PC-3 (cell line): ENCODE data around the gene HMCN2. TPM values are rescaled to one million over a fixed set of nuclear protein-coding genes. Genes with fewer than 3 reads are reported as not detected.
A peak's percentile ranks its signal among the peaks of the same experiment; 100 is the strongest.
"Not testable (repeated sequence)": the region's sequence is repeated elsewhere in the genome, so short reads cannot be mapped to it uniquely, and the experiment has no call there.

ENCODE experiments used
- ATAC-seq: fragments of 200-7000 bp; cut with Tn5 transposase; 2 replicates; pipeline ENCODE4 v1.9.1; 2020; ENCODE audit warnings: mild to moderate bottlenecking, moderate library complexity
- BruUV-seq: library from RNA; stranded (reverse); fragments of 400-500 nt; replicated peaks from 2 replicates; lab custom pipeline; 2021; lab: Mats Ljungman, UMichigan
- CTCF ChIA-PET: fragments of 300-600 bp; sonication (Branson Sonifier 250); formaldehyde crosslinking; loops from one replicate; lab custom pipeline; 2022; ENCODE audit warnings: antibody characterized with exemption; lab: Charles Lee
- POLR2A ChIA-PET: fragments of 300-600 bp; sonication (Branson Sonifier 250); formaldehyde crosslinking; loops from one replicate; lab custom pipeline; 2022; ENCODE audit warnings: antibody characterized with exemption; ENCODE audit not compliant: unreplicated experiment; lab: Charles Lee
- DNase-seq: peaks from one replicate; pipeline ENCODE4 v3.0.0-alpha.2; 2015
- H2AFZ ChIP-seq: fragments of 300-600 bp; sonication (generic); 2 replicates; pipeline ENCODE4 v1.6.0; 2016; ENCODE audit warnings: antibody characterized with exemption, low read length
- H3F3A ChIP-seq: fragments of 300-600 bp; sonication (generic); one replicate; pipeline ENCODE4 v1.6.0; 2017; ENCODE audit warnings: antibody characterized with exemption, low read length, control low read depth, mild to moderate bottlenecking; ENCODE audit not compliant: unreplicated experiment
- H3K27ac ChIP-seq: fragments of 300-600 bp; sonication (generic); 2 replicates; pipeline ENCODE4 v1.5.1; 2016; ENCODE audit warnings: mild to moderate bottlenecking, low read length
- H3K27me3 ChIP-seq: fragments of 300-600 bp; sonication (generic); 2 replicates; pipeline ENCODE4 v1.6.1; 2016; ENCODE audit warnings: low read length, mixed read lengths
- H3K36me3 ChIP-seq: fragments of 300-600 bp; sonication (generic); 2 replicates; pipeline ENCODE4 v1.6.1; 2016; ENCODE audit warnings: low read depth, mixed run types, low read length, mixed read lengths
- H3K4me1 ChIP-seq: fragments of 300-600 bp; sonication (generic); 2 replicates; pipeline ENCODE4 v1.5.1; 2016; ENCODE audit warnings: low read length; ENCODE audit not compliant: insufficient read depth
- H3K4me2 ChIP-seq: fragments of 300-600 bp; sonication (generic); 2 replicates; pipeline ENCODE4 v1.6.0; 2016; ENCODE audit warnings: low read length
- H3K4me3 ChIP-seq: fragments of 300-600 bp; sonication (generic); 2 replicates; pipeline ENCODE4 v1.5.1; 2016; ENCODE audit warnings: mild to moderate bottlenecking, low read length, mixed read lengths
- H3K79me2 ChIP-seq: fragments of 300-600 bp; sonication (generic); 2 replicates; pipeline ENCODE4 v1.6.1; 2017; ENCODE audit warnings: low read length, mixed read lengths
- H3K9ac ChIP-seq: fragments of 300-600 bp; sonication (generic); 2 replicates; pipeline ENCODE4 v1.6.0; 2016; ENCODE audit warnings: mild to moderate bottlenecking, low read length
- H3K9me2 ChIP-seq: fragments of 300-600 bp; sonication (generic); replicated peaks from 2 replicates; pipeline ENCODE4 v1.6.1; 2016; ENCODE audit warnings: mixed run types, low read length, mixed read lengths
- H3K9me3 ChIP-seq: fragments of 300-600 bp; sonication (generic); 2 replicates; pipeline ENCODE4 v1.6.1; 2016; ENCODE audit warnings: low read length, mixed read lengths
- H4K20me1 ChIP-seq: fragments of 300-600 bp; sonication (generic); 2 replicates; pipeline ENCODE4 v1.6.1; 2016; ENCODE audit warnings: low read length, mixed read lengths
- EZH2 ChIP-seq: fragments of 300-600 bp; sonication (generic); IDR thresholded peaks from one replicate; pipeline ENCODE4 v1.6.1; 2017; ENCODE audit warnings: antibody characterized with exemption, mild to moderate bottlenecking, low read length; ENCODE audit not compliant: unreplicated experiment
- EZH2phosphoT487 ChIP-seq: fragments of 300-600 bp; sonication (generic); IDR thresholded peaks from 2 replicates; pipeline ENCODE4 v1.6.1; 2018; ENCODE audit warnings: mild to moderate bottlenecking, antibody characterized with exemption, low read length, borderline replicate concordance
- intact Hi-C: fragments of 100-400 bp; cut with micrococcal nuclease; formaldehyde crosslinking; loops from 2 replicates; pipeline ENCODE4 v1.9.0; 2023
- total RNA-seq: library from RNA; depleted of rRNA; stranded (reverse); fragments of >200 nt; gene quantifications from 2 replicates; pipeline ENCODE4 v1.2.3, GENCODE V29; 2014
- TF ChIP-seq, protein P1 (sequence below): fragments of 300-600 bp; sonication (generic); conservative IDR thresholded peaks from 2 replicates; pipeline ENCODE4 v1.5.1; 2017; ENCODE audit warnings: antibody characterized with exemption, low read depth, mild to moderate bottlenecking, low read length

Gene HMCN2
- total RNA-seq, 1 experiment from 2014 or later: 0.11 TPM

DNA sequence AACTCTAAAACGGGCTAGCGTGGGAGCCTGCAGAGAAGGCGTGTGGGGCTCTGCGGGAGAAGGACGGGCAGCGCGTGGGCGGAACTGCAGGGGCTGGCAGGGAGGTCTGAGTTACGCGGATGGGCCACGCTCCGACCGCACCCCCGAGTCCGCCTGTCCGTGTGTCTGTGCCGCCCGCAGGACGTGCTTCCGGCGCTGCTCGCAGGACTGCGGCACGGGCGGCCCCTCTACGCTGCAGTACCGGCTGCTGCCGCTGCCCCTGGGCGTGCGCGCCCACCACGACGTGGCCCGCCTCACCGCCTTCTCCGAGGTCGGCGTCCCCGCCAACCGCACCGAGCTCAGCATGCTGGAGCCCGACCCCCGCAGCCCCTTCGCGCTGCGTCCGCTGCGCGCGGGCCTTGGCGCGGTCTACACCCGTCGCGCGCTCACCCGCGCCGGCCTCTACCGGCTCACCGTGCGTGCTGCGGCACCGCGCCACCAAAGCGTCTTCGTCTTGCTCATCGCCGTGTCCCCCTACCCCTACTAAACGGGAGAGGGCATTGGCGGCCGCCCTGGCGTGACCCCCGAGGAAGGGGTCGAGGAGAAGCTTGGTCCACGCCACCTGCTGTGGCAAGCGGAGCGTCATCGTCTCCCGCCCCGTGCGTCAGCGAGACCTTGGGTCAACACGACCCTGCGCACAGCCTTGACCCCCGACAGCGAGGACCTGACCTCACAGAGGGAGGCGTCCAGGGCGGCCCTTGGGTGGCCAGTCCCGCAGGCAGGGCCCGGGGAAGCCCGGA, 167.8 kb downstream of the HMCN2 start:
- ChIA-PET POLR2A (no interaction called here), CTCF (no interaction called here)
- ATAC-seq: peak; percentile 87
- H2AFZ ChIP-seq: peak overlapping the region; percentile 82
- H3K4me1 ChIP-seq: peaks cover 5% of the 10 kb centered on the region; the same call in 1 of the 2 replicates
- no peaks in the 10 kb centered on the region for H3K27me3 ChIP-seq
- peak overlapping the region; percentile 51 for H3K4me3 ChIP-seq
- H3F3A ChIP-seq: no peaks in the 10 kb centered on the region
- no peaks in the 10 kb centered on the region for H3K9me3 ChIP-seq
- intact Hi-C loops: no loop called here
- peak; percentile 39 for DNase-seq
- H3K27ac ChIP-seq: no peak overlapping the region
- H3K9me2 ChIP-seq: no peaks in the 10 kb centered on the region
- TF ChIP-seq EZH2phosphoT487: no peak
- TF ChIP-seq, protein P1, sequence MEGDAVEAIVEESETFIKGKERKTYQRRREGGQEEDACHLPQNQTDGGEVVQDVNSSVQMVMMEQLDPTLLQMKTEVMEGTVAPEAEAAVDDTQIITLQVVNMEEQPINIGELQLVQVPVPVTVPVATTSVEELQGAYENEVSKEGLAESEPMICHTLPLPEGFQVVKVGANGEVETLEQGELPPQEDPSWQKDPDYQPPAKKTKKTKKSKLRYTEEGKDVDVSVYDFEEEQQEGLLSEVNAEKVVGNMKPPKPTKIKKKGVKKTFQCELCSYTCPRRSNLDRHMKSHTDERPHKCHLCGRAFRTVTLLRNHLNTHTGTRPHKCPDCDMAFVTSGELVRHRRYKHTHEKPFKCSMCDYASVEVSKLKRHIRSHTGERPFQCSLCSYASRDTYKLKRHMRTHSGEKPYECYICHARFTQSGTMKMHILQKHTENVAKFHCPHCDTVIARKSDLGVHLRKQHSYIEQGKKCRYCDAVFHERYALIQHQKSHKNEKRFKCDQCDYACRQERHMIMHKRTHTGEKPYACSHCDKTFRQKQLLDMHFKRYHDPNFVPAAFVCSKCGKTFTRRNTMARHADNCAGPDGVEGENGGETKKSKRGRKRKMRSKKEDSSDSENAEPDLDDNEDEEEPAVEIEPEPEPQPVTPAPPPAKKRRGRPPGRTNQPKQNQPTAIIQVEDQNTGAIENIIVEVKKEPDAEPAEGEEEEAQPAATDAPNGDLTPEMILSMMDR: peak; percentile 44
- TF ChIP-seq EZH2: no peak
- BruUV-seq: no TSS peak
- no peaks in the 10 kb centered on the region for H3K79me2 ChIP-seq
- H3K4me2 ChIP-seq: peak overlapping the region; percentile 77
- no peak overlapping the region for H3K9ac ChIP-seq
- no peaks in the 10 kb centered on the region for H4K20me1 ChIP-seq
- no peaks in the 10 kb centered on the region for H3K36me3 ChIP-seq

- TF ChIP-seq, protein P1: no peak
- TF ChIP-seq EZH2 (no peak), EZH2phosphoT487 (no peak)
- ChIA-PET POLR2A (no interaction called here), CTCF (no interaction called here)
- DNase-seq (no peak), ATAC-seq (no peak)
- Histone ChIP-seq H3K27ac (no peak overlapping the region), H3F3A (no peaks in the 10 kb centered on the region), H3K9ac (no peak overlapping the region), H4K20me1 (no peaks in the 10 kb centered on the region), H3K36me3 (no peaks in the 10 kb centered on the region), H3K79me2 (no peaks in the 10 kb centered on the region), H3K9me2 (no peaks in the 10 kb centered on the region), H3K4me1 (peaks cover 5% of the 10 kb centered on the region; the same call in 1 of the 2 replicates), H3K4me2 (peak overlapping the region; percentile 77; the same call in 1 of the 2 replicates), H3K9me3 (no peaks in the 10 kb centered on the region), H3K27me3 (no peaks in the 10 kb centered on the region), H3K4me3 (peak overlapping the region; percentile 51; the same call in 1 of the 2 replicates), H2AFZ (peak overlapping the region; percentile 82; the same call in 1 of the 2 replicates)
- no TSS peak for BruUV-seq
- intact Hi-C loops: no loop called here
Measured at GRCh38 chr9:130433947-130434262, 168.3 kb downstream of the HMCN2 start.

DNA sequence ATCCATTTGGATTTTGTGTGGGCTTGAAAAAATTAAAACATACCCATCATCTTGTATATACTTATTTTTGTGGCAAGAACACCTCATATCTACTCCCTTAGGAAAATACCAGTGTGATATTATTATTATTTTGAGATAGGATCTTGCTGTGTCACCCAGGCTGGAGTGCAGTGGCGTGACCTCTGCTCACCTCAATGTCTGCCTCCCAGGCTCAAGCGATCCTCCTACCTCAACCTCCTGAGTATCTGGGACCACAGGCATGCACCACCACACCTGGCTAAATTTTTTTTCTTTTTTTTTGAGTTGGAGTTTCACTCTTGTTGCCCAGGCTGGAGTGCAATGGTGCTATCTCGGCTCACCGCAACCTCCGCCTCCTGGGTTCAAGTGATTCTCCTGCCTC, 169.1 kb downstream of the HMCN2 start:
- H3K4me2 ChIP-seq, CTCF ChIA-PET, H2AFZ ChIP-seq, H3K9me2 ChIP-seq, H4K20me1 ChIP-seq, H3K4me3 ChIP-seq, BruUV-seq, H3K4me1 ChIP-seq, H3K9me3 ChIP-seq, H3K27ac ChIP-seq, H3K9ac ChIP-seq, H3K36me3 ChIP-seq, ATAC-seq, POLR2A ChIA-PET, intact Hi-C loops, H3F3A ChIP-seq, H3K79me2 ChIP-seq, H3K27me3 ChIP-seq, DNase-seq: not testable (repeated sequence)
